T-cell (primary cell): ENCODE results near the gene ZCCHC24. TPM values are rescaled to one million over a fixed set of nuclear protein-coding genes. Genes with fewer than 3 reads are reported as not detected.

ENCODE experiments used
- ATAC-seq, 4 experiments: fragments of 200-7000 bp in 3 of 4; fragments of 150-1000 bp in 1 of 4; cut with Tn5 transposase; replicated peaks in 1 of 4; 1 replicate in 3 of 4; 2 replicates in 1 of 4; pipeline ENCODE4 v1.10.0; 2021; ENCODE audit warnings: moderate library complexity in 3 of 4, mild to moderate bottlenecking in 2 of 4, moderate number of reproducible peaks in 1 of 4
- CTCF ChIA-PET, 2 donors: fragments of 300-600 bp; sonication (Branson Sonifier 250); formaldehyde crosslinking; loops; one replicate each; lab custom pipeline; 2022; ENCODE audit warnings: antibody characterized with exemption in 2 of 2; lab: Charles Lee
- POLR2A ChIA-PET, 2 donors: fragments of 300-600 bp; sonication (Branson Sonifier 250); formaldehyde crosslinking; loops; one replicate each; lab custom pipeline; 2022; ENCODE audit warnings: antibody characterized with exemption in 2 of 2; lab: Charles Lee
- DNase-seq, 35 experiments: peaks; one replicate each; pipeline versions ENCODE4 v3.0.0 to v3.0.0-alpha.2; 2013 to 2023
- H3K27ac ChIP-seq: one replicate; pipeline ENCODE4 v1.5.1; 2013; ENCODE audit warnings: low read length
- H3K27me3 ChIP-seq, 2 experiments: replicated peaks in 1 of 2; 1 replicate in 1 of 2; 2 replicates in 1 of 2; pipeline versions ENCODE4 v1.6.1 to v1.7.0; 2013; ENCODE audit warnings: low read length in 1 of 2, mixed read lengths in 1 of 2; ENCODE audit not compliant: control insufficient read depth in 2 of 2, insufficient read depth in 2 of 2; ENCODE audit errors: extremely low read depth in 1 of 2
- H3K36me3 ChIP-seq, 2 donors: 1 replicate in 1 of 2; 2 replicates in 1 of 2; pipeline versions ENCODE4 v1.6.1 to v1.7.0; 2013; ENCODE audit warnings: low read length in 1 of 2; ENCODE audit not compliant: control insufficient read depth in 2 of 2, insufficient read depth in 1 of 2; ENCODE audit errors: extremely low read depth in 1 of 2
- H3K4me1 ChIP-seq, 2 experiments: 1 replicate in 1 of 2; 2 replicates in 1 of 2; pipeline versions ENCODE4 v1.6.1 to v1.7.0; 2013; ENCODE audit warnings: low read length in 2 of 2, mixed read lengths in 1 of 2; ENCODE audit not compliant: insufficient read depth in 2 of 2, control insufficient read depth in 1 of 2; ENCODE audit errors: extremely low read depth in 1 of 2
- H3K4me3 ChIP-seq, 2 donors: 1 replicate in 1 of 2; 2 replicates in 1 of 2; pipeline versions ENCODE4 v1.5.1 to v1.7.0; 2013; ENCODE audit warnings: mild to moderate bottlenecking in 2 of 2, low read length in 1 of 2, moderate library complexity in 1 of 2; ENCODE audit not compliant: control insufficient read depth in 1 of 2; ENCODE audit errors: extremely low read depth in 1 of 2
- H3K9me3 ChIP-seq: 2 replicates; pipeline ENCODE4 v1.7.0; 2013
- H3K27ac Mint-ChIP-seq, 2 donors: one replicate each; pipeline ENCODE4 v1.8.0; 2020 to 2021; ENCODE audit warnings: mild to moderate bottlenecking in 2 of 2, mixed read lengths in 2 of 2
- H3K27me3 Mint-ChIP-seq, 2 donors: one replicate each; pipeline ENCODE4 v1.8.0; 2021 to 2022; ENCODE audit warnings: mixed read lengths in 2 of 2
- H3K36me3 Mint-ChIP-seq: one replicate; pipeline ENCODE4 v1.8.0; 2021; ENCODE audit warnings: mixed read lengths
- H3K4me1 Mint-ChIP-seq, 3 donors: one replicate each; pipeline ENCODE4 v1.8.0; 2020 to 2022; ENCODE audit warnings: mixed read lengths in 3 of 3, mild to moderate bottlenecking in 1 of 3
- H3K4me3 Mint-ChIP-seq, 3 donors: one replicate each; pipeline ENCODE4 v1.8.0; 2020 to 2022; ENCODE audit warnings: mild to moderate bottlenecking in 3 of 3, mixed read lengths in 3 of 3, moderate library complexity in 3 of 3
- H3K9me3 Mint-ChIP-seq, 3 donors: one replicate each; pipeline ENCODE4 v1.8.0; 2020 to 2022; ENCODE audit warnings: mixed read lengths in 3 of 3
- WGBS: methylation state at CpG from one replicate; pipeline ENCODE4 v1.1.5; 2013; ENCODE audit warnings: missing lambda C conversion rate; ENCODE audit not compliant: insufficient coverage; 5-methylcytosine and 5-hydroxymethylcytosine counted together
- total RNA-seq, 35 experiments: library from RNA in 6 of 35; stranded (reverse) in 6 of 35; fragments of 120-200 nt in 1 of 35; gene quantifications; one replicate each; pipeline versions ENCODE4 v1.2.1 to v1.2.4 and lab custom pipeline; 2013 to 2026

ZCCHC24 gene
- total RNA-seq, 5 donors from 2014 or later (not counting 1 experiment from before 2014, with no cell fraction given) = 0.60 to 2.4 (median 1.9) TPM

DNA sequence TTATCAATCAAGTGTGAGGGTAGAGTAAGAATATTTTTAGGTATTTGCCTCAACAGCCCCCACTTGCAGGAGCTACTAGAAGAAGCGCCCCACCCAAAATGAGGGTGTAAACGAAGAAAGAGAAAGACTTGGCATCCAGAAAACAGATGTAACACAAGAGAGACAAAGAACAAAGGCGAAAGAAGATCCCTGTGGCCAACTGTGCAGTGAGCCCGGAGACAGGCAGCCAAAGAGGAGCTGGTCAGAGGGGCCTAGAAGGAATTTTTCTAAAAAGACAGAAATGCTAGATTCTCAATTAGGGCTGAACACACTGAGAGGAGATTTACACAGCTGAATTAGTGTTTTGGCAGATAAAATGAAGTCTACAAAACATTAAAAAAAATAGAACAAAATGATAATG is 37.3 kb upstream of the ZCCHC24 start:
- ATAC-seq (no peak), DNase-seq (no peak)
- WGBS = 64% methylated on average over 3 of the region's 4 CpGs
- Histone ChIP-seq H3K27me3 (peaks cover 0 to 6% of the 10 kb centered on the region in 2 experiments), H3K9me3 (no peaks in the 10 kb centered on the region), H3K36me3 (no peaks in the 10 kb centered on the region), H3K27ac (no peak overlapping the region), H3K4me1 (no peaks in the 10 kb centered on the region), H3K4me3 (no peak overlapping the region)
- H3K27me3 Mint-ChIP-seq = peaks cover under 1 to 2% of the 10 kb centered on the region in 2 donors
- POLR2A ChIA-PET = no interaction called here
- no peaks in the 10 kb centered on the region for H3K36me3 Mint-ChIP-seq
- H3K4me1 Mint-ChIP-seq = no peaks in the 10 kb centered on the region
- H3K4me3 Mint-ChIP-seq = no peak overlapping the region
- CTCF ChIA-PET = no interaction called here
- no peak overlapping the region for H3K27ac Mint-ChIP-seq
- no peaks in the 10 kb centered on the region for H3K9me3 Mint-ChIP-seq

DNA sequence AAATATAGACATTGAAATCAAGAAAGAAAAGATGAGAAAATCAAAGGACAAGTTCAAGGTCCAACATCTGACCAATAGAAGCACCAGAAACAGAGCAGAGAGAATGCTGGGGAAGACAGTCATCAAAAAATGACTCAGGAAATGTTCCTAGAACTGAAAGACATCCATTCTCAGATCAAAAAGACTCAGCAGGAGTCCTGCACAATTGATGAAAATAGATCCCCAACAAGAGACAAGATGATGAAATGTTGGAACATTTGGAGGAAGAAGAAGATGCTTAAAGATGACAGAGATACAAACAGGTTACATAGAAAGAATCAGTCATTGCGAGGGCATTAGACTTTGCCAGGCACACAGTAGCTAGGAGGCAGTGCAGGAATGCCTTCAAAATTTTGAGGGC is 36.9 kb upstream of the ZCCHC24 start:
- no peaks in the 10 kb centered on the region for H3K36me3 ChIP-seq
- ChIA-PET CTCF (no interaction called here), POLR2A (no interaction called here)
- no peak overlapping the region for H3K4me3 Mint-ChIP-seq
- no peaks in the 10 kb centered on the region for H3K4me1 ChIP-seq
- H3K9me3 Mint-ChIP-seq = no peaks in the 10 kb centered on the region
- H3K9me3 ChIP-seq = no peaks in the 10 kb centered on the region
- ATAC-seq (no peak), DNase-seq (no peak)
- no peak overlapping the region for H3K27ac ChIP-seq
- no peaks in the 10 kb centered on the region for H3K4me1 Mint-ChIP-seq
- peaks cover 5 to 6% of the 10 kb centered on the region in 2 donors for H3K27me3 Mint-ChIP-seq
- H3K27ac Mint-ChIP-seq = no peak overlapping the region
- no CpG with 5 or more reads among the region's 1 CpG for WGBS
- H3K36me3 Mint-ChIP-seq = no peaks in the 10 kb centered on the region
- peaks cover 0 to 6% of the 10 kb centered on the region in 2 experiments for H3K27me3 ChIP-seq
- H3K4me3 ChIP-seq = no peak overlapping the region

DNA sequence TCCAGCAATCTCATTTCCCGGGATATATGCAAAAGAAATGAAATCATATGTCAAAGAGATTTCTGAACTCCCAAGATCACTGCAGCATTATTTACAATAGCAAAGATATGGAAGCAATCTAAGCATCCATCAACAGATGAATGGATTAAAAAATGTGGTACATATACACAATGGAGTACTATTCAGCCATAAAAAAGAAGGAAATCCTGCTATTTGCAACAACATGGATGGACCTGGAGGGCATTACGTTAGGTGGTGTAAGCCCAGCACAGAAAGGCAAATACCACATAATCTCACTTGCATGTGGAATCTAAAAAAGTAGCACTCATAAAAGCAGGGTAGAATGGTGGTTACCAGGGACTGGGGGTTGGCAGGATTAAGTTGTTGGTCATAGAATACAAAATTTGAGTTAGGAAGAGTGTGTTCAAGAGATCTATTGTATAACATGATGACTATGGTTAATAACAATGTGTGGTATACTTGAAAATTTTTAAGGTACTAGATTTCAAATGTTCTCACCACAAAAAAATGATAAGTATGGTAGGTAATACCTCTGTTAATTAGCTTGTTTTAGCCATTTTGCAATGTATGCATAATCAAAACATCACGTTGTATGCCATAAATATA is 34.0 kb upstream of the ZCCHC24 start:
- no peaks in the 10 kb centered on the region for H3K36me3 ChIP-seq
- no peak overlapping the region for H3K4me3 Mint-ChIP-seq
- DNase-seq (no peak), ATAC-seq (no peak)
- no CpG with 5 or more reads among the region's 3 CpGs for WGBS
- CTCF ChIA-PET = interaction anchor here in 1 of 2 donors (1.0 kb wide), 1 partner anchor 10 kb away, joined by 3 read pairs; no protein-coding TSS in a partner anchor
- no peak overlapping the region for H3K27ac ChIP-seq
- H3K4me3 ChIP-seq = no peak overlapping the region
- peaks cover 0 to 6% of the 10 kb centered on the region in 2 experiments for H3K27me3 ChIP-seq
- peaks cover 15% of the 10 kb centered on the region in 2 donors for H3K27me3 Mint-ChIP-seq
- no peaks in the 10 kb centered on the region for H3K9me3 Mint-ChIP-seq
- H3K27ac Mint-ChIP-seq = no peak overlapping the region
- no peaks in the 10 kb centered on the region for H3K4me1 Mint-ChIP-seq
- POLR2A ChIA-PET = no interaction called here
- H3K36me3 Mint-ChIP-seq = no peaks in the 10 kb centered on the region
- H3K4me1 ChIP-seq = no peaks in the 10 kb centered on the region
- H3K9me3 ChIP-seq = no peaks in the 10 kb centered on the region

DNA sequence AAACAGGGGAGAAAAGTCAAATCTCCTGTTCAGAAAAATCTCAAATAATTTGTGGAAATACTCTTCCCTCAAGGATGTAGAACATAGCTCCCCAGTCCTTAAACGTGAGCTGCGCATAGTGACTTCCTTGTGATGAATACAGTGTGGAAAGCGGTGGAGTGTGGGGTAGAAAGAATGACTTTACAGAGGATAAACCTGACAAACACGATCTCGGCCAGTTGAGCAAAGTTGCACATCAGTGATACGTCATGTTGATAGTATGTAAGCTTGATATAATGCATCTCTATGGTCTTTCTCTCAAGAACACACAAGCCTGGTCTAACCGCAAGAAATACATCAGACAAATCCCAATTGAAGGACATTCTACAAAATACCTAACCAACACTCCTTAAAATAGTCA is 32.0 kb upstream of the ZCCHC24 start:
- ATAC-seq (no peak), DNase-seq (no peak)
- no peaks in the 10 kb centered on the region for H3K4me1 Mint-ChIP-seq
- no peak overlapping the region for H3K4me3 Mint-ChIP-seq
- no peaks in the 10 kb centered on the region for H3K9me3 Mint-ChIP-seq
- Histone ChIP-seq H3K4me1 (no peaks in the 10 kb centered on the region), H3K27me3 (peaks cover 0 to 15% of the 10 kb centered on the region in 2 experiments), H3K27ac (no peak overlapping the region), H3K9me3 (no peaks in the 10 kb centered on the region), H3K4me3 (no peak overlapping the region), H3K36me3 (no peaks in the 10 kb centered on the region)
- ChIA-PET POLR2A (no interaction called here), CTCF (interaction anchor here in 1 of 2 donors (0.6 kb wide), 1 partner anchor 78 kb away, joined by 3 read pairs; no protein-coding TSS in a partner anchor)
- 100% methylated on average over 1 of the region's 7 CpGs for WGBS
- peaks cover 20 to 22% of the 10 kb centered on the region in 2 donors for H3K27me3 Mint-ChIP-seq
- no peaks in the 10 kb centered on the region for H3K36me3 Mint-ChIP-seq
- no peak overlapping the region for H3K27ac Mint-ChIP-seq

DNA sequence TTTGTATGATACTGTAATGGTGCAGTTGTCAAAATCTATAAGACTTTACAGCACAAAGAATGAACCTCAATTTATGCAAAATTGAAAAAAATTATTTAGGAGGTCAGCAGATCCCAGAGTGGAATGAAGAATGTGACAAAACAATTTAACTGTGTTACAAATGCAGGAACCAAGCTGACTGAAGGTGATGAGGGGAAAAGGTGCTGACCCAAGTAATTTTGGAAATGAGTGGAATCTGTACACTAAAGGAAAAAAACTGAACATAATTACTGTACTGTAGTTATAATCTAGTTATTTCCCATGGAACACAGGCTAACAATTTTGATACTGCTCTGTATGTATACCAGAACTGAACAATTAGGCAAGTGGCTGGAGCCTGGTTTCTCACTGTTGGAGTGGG is 31.2 kb upstream of the ZCCHC24 start:
- no peak overlapping the region for H3K4me3 Mint-ChIP-seq
- H3K27ac Mint-ChIP-seq = no peak overlapping the region
- H3K4me1 Mint-ChIP-seq = no peaks in the 10 kb centered on the region
- Histone ChIP-seq H3K4me3 (no peak overlapping the region), H3K36me3 (no peaks in the 10 kb centered on the region), H3K27me3 (peaks cover 0 to 15% of the 10 kb centered on the region in 2 experiments), H3K27ac (no peak overlapping the region), H3K9me3 (no peaks in the 10 kb centered on the region), H3K4me1 (no peaks in the 10 kb centered on the region)
- ChIA-PET POLR2A (no interaction called here), CTCF (interaction anchor here in 1 of 2 donors (1.4 kb wide), 1 partner anchor 102 kb away, joined by 8 read pairs; no protein-coding TSS in a partner anchor)
- DNase-seq (no peak), ATAC-seq (no peak)
- H3K36me3 Mint-ChIP-seq = no peaks in the 10 kb centered on the region
- no peaks in the 10 kb centered on the region for H3K9me3 Mint-ChIP-seq
- H3K27me3 Mint-ChIP-seq = peaks cover 20 to 27% of the 10 kb centered on the region in 2 donors

DNA sequence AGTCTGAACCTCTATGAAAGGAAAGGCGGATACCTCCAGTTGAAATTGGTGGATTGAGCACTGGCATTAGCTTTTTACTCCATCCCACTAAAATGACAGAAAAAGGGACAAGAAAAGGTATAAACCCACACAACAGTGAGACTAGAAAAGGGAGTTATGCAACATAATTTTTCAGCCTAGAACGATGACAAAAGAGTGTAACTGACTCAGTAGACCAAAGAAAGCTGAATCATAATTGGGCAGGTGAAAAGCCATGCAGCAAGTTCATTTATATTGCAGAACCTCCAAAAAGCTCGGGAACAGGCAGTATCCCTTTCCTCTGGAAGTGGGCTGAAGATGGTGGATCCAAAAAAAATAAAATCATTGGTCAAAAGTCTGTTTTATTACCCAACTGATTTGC is 30.5 kb upstream of the ZCCHC24 start:
- H3K27ac ChIP-seq = no peak overlapping the region
- DNase-seq (no peak), ATAC-seq (no peak)
- Mint-ChIP-seq H3K9me3 (no peaks in the 10 kb centered on the region), H3K4me3 (no peak overlapping the region), H3K27me3 (peaks cover 20 to 25% of the 10 kb centered on the region in 2 donors), H3K4me1 (no peaks in the 10 kb centered on the region), H3K36me3 (no peaks in the 10 kb centered on the region), H3K27ac (no peak overlapping the region)
- POLR2A ChIA-PET = no interaction called here
- no peaks in the 10 kb centered on the region for H3K4me1 ChIP-seq
- H3K36me3 ChIP-seq = no peaks in the 10 kb centered on the region
- H3K9me3 ChIP-seq = no peaks in the 10 kb centered on the region
- no CpG with 5 or more reads among the region's 3 CpGs for WGBS
- H3K27me3 ChIP-seq = peaks cover 0 to 15% of the 10 kb centered on the region in 2 experiments
- no peak overlapping the region for H3K4me3 ChIP-seq
- CTCF ChIA-PET = interaction anchor here in 1 of 2 donors (1.4 kb wide), 1 partner anchor 102 kb away, joined by 8 read pairs; no protein-coding TSS in a partner anchor
